AG09319 (cell line): ENCODE results near the gene GTPBP2.

ENCODE experiments used
- DNase-seq: peaks from one replicate; pipeline ENCODE4 v3.0.0-alpha.2; 2010; ENCODE audit warnings: low read depth; ENCODE audit errors: extremely low read depth
- CTCF ChIP-seq: IDR thresholded peaks from 2 replicates; pipeline ENCODE4 v1.5.1; 2011; ENCODE audit warnings: low read depth, mild to moderate bottlenecking, inconsistent platforms, low read length, moderate library complexity

Gene GTPBP2

GRCh38 chr6:43579171-43579570, 49.9 kb downstream of the GTPBP2 start:
- DNase-seq: no peak
- no peak for TF ChIP-seq CTCF

GRCh38 chr6:43578748-43579147, 50.3 kb downstream of the GTPBP2 start:
- no peak for DNase-seq
- no peak for TF ChIP-seq CTCF

GRCh38 chr6:43575772-43576551, 53.1 kb downstream of the GTPBP2 start, which contains the start of the genes POLH and XPO5:
TSS of gene POLH (plus strand) at chr6:43576185. CDS start at chr6:43582320, 6,135 bp downstream.
TSS of gene XPO5 (minus strand) at chr6:43576038. CDS start at chr6:43575864, 174 bp downstream.
- peak; percentile 23 for TF ChIP-seq CTCF
- peak; percentile 80 for DNase-seq

GRCh38 chr6:43575105-43575771, 53.8 kb downstream of the GTPBP2 start:
- TF ChIP-seq CTCF: no peak
- no peak for DNase-seq

GRCh38 chr6:43572015-43572414, 57.0 kb downstream of the GTPBP2 start:
- no peak for TF ChIP-seq CTCF

GRCh38 chr6:43570876-43571441, 58.1 kb downstream of the GTPBP2 start:
- no peak for DNase-seq
- TF ChIP-seq CTCF: no peak

More at GRCh38 chr6:43572015-43572414, 57.0 kb downstream of the GTPBP2 start:
- DNase-seq: no peak
